OCI-LY3 (cell line): Measurements from ENCODE around the gene C2orf92.

Experiments
- H2AFZ ChIP-seq: fragments of 200-600, 300-600 bp; shearing (Covaris generic); 2 replicates; pipeline ENCODE4 v1.6.0; 2014; ENCODE audit warnings: antibody characterized with exemption, low read depth, low read length
- H3K27ac ChIP-seq: fragments of 200-600, 300-600 bp; sonication (generic); 2 replicates; pipeline ENCODE4 v1.5.1; 2014; ENCODE audit warnings: mild to moderate bottlenecking, low read length, moderate library complexity, mixed read lengths
- H3K27me3 ChIP-seq: fragments of 200-600, 300-600 bp; sonication (generic); 2 replicates; pipeline ENCODE4 v1.6.1; 2014; ENCODE audit warnings: low read depth, low read length, mixed read lengths
- H3K36me3 ChIP-seq: fragments of 200-600, 300-600 bp; sonication (generic); replicated peaks from 2 replicates; pipeline ENCODE3; 2014; ENCODE audit warnings: low read depth, low read length, mixed read lengths
- H3K4me1 ChIP-seq: fragments of 300-600, 200-600 bp; sonication (generic); 2 replicates; pipeline ENCODE4 v1.6.1; 2014; ENCODE audit warnings: low read length, mixed read lengths
- H3K4me2 ChIP-seq: fragments of 200-600, 300-600 bp; sonication (generic); 2 replicates; pipeline ENCODE4 v1.6.1; 2014; ENCODE audit warnings: low read length, mixed read lengths
- H3K4me3 ChIP-seq: fragments of 300-600, 200-600 bp; sonication (generic); 2 replicates; pipeline ENCODE4 v1.5.1; 2014; ENCODE audit warnings: antibody characterized with exemption, mild to moderate bottlenecking, low read length, moderate library complexity
- H3K79me2 ChIP-seq: fragments of 300-600, 200-600 bp; shearing (Covaris generic); 2 replicates; pipeline ENCODE4 v1.6.1; 2014; ENCODE audit warnings: mild to moderate bottlenecking, low read length, mixed read lengths
- H3K9ac ChIP-seq: fragments of 300-600, 200-600 bp; shearing (Covaris generic); 2 replicates; pipeline ENCODE4 v1.6.0; 2014; ENCODE audit warnings: mild to moderate bottlenecking, low read length, moderate library complexity
- H3K9me3 ChIP-seq: fragments of 200-600, 300-600 bp; shearing (Covaris generic); 2 replicates; pipeline ENCODE4 v1.6.1; 2014; ENCODE audit warnings: low read length, mixed read lengths; ENCODE audit not compliant: insufficient read depth
- H4K20me1 ChIP-seq: fragments of 200-600, 300-600 bp; sonication (generic); 2 replicates; pipeline ENCODE4 v1.6.1; 2016; ENCODE audit warnings: low read length, mixed read lengths; ENCODE audit not compliant: insufficient read depth
- EZH2phosphoT487 ChIP-seq: fragments of 200-600 bp; shearing (Covaris generic); IDR thresholded peaks from 2 replicates; pipeline ENCODE4 v1.6.1; 2018; ENCODE audit warnings: antibody characterized with exemption, mixed run types, low read depth
- TF ChIP-seq, protein P1 (sequence below): fragments of 200-600, 300-600 bp; sonication (generic); IDR thresholded peaks from 2 replicates; pipeline ENCODE4 v1.5.1; 2014; ENCODE audit warnings: antibody characterized with exemption, low read length, low read depth

C2orf92 gene

DNA sequence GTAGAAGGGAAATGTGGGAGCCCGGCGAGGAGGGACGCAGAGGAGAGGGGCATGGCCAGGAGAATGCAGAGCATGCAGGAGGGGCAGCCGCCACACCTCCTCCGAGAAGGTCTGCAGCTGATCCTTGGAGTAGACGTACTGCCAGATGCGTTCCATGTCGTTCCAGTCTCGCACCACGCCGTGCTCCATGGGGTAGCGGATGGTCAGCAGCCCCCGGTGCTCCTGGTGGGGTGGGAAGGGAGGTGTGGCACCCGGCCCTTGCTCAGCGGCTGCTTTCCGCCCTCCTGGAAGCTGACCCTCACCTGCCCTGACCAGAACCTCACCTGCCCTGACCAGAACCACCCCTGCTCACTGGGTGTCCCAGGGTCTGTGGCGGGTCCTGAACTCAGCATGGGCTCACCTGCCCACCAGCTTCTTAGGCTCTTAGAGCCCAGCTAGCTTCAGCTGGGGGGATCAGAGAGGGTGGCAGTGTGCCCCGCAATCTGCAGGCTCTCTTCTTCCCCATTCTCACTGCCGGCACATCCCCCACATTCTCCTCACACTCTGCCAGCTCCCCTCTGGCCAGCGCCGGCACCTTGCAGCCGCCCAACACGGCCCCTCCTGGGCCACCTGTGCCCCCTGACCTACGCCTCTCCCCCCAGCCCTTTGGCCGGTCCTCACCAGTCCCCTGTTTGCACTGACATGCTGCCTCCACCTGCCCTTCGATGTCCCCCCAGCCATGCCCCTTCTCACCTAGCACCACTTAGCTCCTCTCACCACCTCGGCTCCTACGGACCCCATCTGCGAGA is 10.1 kb upstream of the C2orf92 start:
- H3K36me3 ChIP-seq = peaks cover 15% of the 10 kb centered on the region

DNA sequence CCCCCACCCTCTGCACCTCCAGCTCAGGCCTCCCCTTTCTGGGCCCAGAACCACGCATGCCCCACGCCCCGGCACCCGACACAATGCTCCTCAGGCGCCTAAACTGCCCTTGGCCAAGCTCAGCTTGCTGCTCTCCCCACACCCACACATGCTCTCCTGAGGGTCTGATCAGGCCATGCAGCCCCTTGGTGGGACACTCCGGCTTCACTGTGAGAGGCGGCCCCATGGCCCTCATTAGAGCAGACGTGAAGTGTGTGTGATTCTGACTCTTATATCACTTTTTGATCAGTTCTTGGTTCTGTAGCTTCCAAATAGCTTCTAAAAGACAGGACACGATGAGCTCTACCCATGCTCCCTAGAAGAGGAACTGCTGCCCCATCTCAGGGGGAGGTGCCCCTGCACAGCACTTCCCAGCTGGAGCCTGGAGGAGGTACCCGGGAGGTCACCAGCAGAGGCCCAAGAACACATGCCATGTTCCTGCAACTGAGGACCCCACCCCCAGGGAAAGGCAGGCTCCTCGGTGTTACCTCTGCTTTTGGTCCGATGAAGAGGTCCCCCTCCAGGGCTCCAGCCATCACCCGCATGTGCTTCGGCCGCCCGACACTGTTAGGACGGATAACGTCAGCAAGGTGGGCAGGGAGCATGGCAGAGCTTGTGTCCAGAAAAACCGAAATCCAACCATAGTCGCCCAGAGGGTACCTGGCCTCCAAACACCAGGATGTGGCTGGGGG is 9.3 kb upstream of the C2orf92 start:
- H4K20me1 ChIP-seq = peaks cover 8% of the 10 kb centered on the region
- peaks cover 14% of the 10 kb centered on the region for H3K4me1 ChIP-seq
- H3K9me3 ChIP-seq = no peaks in the 10 kb centered on the region
- no peak for TF ChIP-seq EZH2phosphoT487
- TF ChIP-seq, protein P1, sequence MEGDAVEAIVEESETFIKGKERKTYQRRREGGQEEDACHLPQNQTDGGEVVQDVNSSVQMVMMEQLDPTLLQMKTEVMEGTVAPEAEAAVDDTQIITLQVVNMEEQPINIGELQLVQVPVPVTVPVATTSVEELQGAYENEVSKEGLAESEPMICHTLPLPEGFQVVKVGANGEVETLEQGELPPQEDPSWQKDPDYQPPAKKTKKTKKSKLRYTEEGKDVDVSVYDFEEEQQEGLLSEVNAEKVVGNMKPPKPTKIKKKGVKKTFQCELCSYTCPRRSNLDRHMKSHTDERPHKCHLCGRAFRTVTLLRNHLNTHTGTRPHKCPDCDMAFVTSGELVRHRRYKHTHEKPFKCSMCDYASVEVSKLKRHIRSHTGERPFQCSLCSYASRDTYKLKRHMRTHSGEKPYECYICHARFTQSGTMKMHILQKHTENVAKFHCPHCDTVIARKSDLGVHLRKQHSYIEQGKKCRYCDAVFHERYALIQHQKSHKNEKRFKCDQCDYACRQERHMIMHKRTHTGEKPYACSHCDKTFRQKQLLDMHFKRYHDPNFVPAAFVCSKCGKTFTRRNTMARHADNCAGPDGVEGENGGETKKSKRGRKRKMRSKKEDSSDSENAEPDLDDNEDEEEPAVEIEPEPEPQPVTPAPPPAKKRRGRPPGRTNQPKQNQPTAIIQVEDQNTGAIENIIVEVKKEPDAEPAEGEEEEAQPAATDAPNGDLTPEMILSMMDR = no peak
- H3K4me2 ChIP-seq = no peak overlapping the region
- no peak overlapping the region for H3K4me3 ChIP-seq
- no peak overlapping the region for H3K9ac ChIP-seq
- peaks cover 34% of the 10 kb centered on the region for H3K79me2 ChIP-seq
- no peak overlapping the region for H3K27ac ChIP-seq
- no peaks in the 10 kb centered on the region for H3K27me3 ChIP-seq
- no peak overlapping the region for H2AFZ ChIP-seq
- peaks cover 15% of the 10 kb centered on the region for H3K36me3 ChIP-seq

More for the DNA sequence above, 10.1 kb upstream of the C2orf92 start:
- Histone ChIP-seq H4K20me1 (peaks cover 8% of the 10 kb centered on the region), H3K9me3 (no peaks in the 10 kb centered on the region), H3K4me3 (no peak overlapping the region), H3K4me2 (no peak overlapping the region), H3K9ac (no peak overlapping the region), H3K27ac (no peak overlapping the region), H3K27me3 (no peaks in the 10 kb centered on the region), H3K4me1 (peaks cover 9% of the 10 kb centered on the region), H3K79me2 (peaks cover 34% of the 10 kb centered on the region), H2AFZ (no peak overlapping the region)
- TF ChIP-seq, protein P1 = no peak
- no peak for TF ChIP-seq EZH2phosphoT487

DNA sequence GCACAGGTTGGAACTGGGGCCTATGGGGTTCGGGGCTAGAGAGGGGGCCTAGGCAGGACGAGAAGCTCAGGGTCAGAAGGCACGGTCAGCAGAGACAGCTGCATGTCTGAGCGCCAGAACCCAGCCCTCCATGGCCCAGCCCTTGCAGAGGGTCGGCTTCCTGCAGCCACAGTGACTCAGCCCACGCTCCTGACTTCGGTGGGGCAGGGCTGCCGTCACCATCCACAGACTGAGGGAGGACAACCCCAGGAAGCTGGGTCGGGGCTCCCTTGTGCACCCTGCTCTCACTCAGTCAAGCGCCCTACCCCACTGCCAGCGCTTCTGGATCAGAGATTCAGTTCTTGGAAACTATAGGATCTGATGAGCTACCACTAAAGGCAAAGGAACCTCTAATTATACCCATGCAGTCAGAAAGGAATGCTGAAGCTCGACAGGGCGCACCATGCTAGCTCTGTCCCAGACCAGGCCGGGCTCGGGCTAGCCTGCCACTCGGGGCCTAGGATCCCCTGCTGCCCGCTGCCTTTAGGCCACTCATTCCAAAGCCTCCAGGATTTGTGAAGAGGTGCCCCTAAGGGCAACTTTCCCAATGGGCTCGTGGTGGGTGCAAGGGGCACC is 8.6 kb upstream of the C2orf92 start:
- H3K27me3 ChIP-seq = no peaks in the 10 kb centered on the region
- TF ChIP-seq, protein P1 = no peak
- no peak for TF ChIP-seq EZH2phosphoT487
- no peak overlapping the region for H3K27ac ChIP-seq
- H4K20me1 ChIP-seq = peaks cover 8% of the 10 kb centered on the region
- no peak overlapping the region for H3K9ac ChIP-seq
- H3K36me3 ChIP-seq = peaks cover 15% of the 10 kb centered on the region
- no peak overlapping the region for H3K4me3 ChIP-seq
- H3K4me2 ChIP-seq = no peak overlapping the region
- no peaks in the 10 kb centered on the region for H3K9me3 ChIP-seq
- H3K4me1 ChIP-seq = peaks cover 15% of the 10 kb centered on the region
- H2AFZ ChIP-seq = no peak overlapping the region
- H3K79me2 ChIP-seq = peaks cover 34% of the 10 kb centered on the region

DNA sequence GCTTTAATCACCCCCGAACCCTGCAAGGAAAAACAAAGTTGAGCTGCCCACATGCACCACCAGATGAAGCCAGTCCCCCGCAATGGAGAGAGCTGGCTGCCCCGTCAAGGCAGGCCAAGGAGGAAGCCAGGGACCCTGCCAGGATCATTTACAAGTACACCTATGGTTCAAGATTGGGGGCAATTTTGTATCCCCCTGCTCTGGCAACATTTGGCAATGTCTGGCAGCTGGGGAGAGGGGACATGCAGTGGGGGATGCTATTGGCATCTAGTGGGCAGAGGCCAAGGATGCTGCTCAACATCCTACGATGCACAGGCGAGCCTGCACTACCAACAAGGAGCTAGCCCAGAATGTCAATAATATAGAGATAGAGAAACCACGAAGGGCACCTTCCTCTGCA is 7.6 kb upstream of the C2orf92 start:
- TF ChIP-seq EZH2phosphoT487 = no peak
- TF ChIP-seq, protein P1 = no peak
- Histone ChIP-seq H3K27ac (no peak overlapping the region), H4K20me1 (peaks cover 8% of the 10 kb centered on the region), H3K9me3 (no peaks in the 10 kb centered on the region), H3K36me3 (peaks cover 10% of the 10 kb centered on the region), H3K9ac (peak overlapping the region; percentile 87; the same call in 1 of the 2 replicates), H3K27me3 (no peaks in the 10 kb centered on the region), H3K4me2 (peak overlapping the region; percentile 93), H3K4me3 (peak overlapping the region; percentile 95), H2AFZ (no peak overlapping the region), H3K79me2 (peaks cover 34% of the 10 kb centered on the region), H3K4me1 (peaks cover 15% of the 10 kb centered on the region)
